NCI-H146 (cell line): ENCODE data around the gene MICAL2.
A peak's percentile ranks its signal among the peaks of the same experiment; 100 is the strongest.

ENCODE experiments used
- DNase-seq: peaks from one replicate; lab custom pipeline; 2025; lab: John Stamatoyannopoulos, UW

MICAL2 gene

DNA sequence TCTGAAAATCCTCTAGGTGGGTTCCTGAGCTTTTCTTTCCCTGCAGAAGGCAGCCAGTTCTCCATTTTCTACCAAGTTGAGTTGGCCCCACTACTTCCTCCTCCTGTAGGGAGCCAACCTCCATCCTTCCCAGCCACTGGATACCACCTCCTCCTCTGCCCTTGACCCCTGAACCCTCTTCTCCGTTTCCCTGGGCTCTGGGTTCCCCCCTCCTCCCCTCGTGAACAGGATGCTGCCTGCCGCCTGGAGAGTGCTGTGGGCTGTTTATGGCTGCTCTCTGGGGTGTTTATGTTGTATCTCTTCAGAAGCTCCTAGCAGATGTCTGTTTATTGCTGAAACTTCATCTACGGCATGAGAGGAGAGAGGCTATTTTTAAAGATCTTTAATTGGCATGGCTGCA lies 8.6 kb downstream of the MICAL2 start:
- peak; percentile 16 for DNase-seq

DNA sequence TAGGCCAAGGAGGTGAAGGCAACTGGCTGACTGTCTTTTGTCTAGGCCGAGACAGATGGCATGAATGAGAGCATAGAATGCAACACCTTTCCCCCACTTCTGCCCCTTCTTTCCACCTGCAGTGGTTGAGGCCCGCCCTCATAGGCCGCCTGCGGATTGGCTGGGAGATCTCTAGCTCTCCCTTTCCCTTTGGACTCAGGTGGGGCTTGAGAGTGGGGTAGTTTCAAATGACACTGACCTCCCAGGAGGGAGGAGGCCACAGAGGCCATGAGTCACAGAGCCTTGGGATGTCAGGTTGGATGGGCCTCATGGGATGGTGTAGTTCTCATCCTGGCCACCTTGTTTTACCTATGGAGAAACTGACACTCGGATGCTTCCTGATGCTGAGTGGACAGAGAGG lies 9.1 kb downstream of the MICAL2 start:
- DNase-seq, result peak; percentile 66

DNA sequence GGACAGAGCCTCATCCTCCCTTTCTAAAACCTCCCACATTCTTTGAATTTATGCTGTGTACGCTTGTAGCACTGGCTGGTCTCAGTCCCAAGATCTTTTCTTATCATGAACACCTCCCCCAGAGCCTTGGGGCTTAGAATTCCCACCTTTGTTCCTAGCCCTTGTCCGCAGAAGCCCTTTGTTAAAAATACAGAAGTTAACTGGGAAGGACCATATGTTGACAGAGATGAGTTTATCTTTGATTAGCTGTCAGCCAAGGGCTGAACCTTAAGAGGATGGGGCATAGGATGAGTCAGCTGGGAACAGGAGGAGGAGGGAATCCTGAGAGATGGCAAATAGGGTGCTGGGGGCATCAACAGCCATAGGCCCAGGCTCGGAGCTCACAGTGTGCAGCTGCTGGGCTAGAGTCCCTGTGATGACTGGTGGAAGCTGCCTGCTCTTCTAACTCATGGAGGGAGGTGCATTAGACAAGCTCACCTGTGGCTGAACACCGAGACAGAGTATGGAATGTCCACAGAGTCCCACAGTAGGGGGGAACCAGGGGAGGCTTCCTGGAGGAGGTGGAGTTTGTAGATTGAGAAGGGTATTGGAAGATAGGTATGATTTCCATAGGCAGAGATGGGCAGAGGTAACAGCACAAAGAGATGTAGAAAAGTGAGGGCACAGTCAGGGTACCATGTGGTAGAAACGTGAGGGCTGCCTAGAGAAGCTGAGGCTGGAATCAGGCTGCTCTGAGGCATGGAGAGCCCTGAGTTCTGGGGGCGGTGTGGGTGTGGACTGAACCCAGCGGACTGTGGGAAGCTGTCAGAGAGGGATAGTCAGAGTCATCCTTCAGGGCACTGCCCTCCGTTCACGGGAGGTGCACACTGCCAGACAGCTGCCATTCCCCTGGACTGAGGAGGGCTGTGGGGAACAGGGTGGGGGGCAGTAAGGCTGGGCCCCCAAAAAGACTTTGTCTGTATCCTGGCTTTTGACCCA lies 9.9 kb downstream of the MICAL2 start:
- peak; percentile 61 for DNase-seq

DNA sequence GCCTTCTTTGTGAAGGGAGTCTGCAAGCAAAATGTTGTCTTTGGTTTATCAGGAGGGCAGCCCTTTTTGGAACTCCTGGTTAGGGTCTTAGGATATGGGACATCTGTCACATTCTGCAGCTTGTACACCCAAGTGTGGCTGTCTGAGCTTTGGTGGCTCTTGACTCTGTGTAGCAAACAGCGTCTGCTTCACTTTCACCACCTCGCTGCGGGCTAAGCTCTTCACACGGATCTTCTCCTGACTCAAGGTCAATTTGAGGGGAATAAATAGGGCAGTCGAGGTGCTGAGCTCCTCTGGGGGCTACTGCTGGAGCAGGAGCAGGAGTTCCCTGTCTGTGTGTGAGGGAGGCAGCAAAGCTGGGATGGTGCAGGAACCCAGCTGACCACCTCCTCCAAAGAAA lies 10.6 kb downstream of the MICAL2 start:
- DNase-seq, result no peak

DNA sequence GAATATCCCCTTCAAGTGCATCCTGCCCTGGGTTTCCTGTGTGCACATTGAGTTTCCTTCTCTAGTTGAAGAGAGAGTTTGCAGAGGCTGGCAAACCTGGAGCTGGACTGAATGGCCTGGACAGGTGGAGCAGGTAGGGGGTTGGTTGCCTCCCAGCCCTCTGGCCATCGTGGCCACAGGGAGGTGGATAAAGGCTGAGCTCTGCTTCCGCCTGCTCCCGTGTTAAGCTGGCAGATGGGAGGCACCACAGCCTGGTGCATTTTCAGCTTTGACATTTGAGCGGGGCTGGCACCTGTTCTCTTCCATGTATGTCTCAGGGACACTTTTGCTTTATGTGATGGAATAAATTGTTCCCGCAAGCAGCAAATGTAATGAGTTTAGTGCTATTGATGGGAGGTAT lies 11.1 kb downstream of the MICAL2 start:
- peak; percentile 91 for DNase-seq

DNA sequence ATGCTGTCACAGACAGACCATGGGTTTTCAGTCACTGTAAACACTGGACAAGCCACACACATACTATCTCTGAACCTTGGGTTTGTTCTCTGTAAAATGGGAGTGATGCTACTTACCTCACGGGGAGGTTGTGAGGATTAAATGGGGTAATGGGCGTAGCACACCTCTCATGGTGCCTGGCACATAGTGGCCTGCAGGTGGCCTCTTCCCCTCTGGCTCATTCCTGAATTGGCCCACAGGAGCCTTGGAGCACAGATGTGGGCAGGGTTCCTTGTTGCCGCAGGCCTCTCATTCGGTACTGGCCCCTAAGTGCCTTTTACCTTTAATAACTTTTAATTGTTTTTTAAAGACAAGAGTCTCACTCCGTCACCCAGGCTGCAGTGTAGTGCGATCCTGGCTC lies 11.7 kb downstream of the MICAL2 start:
- DNase-seq, result peak; percentile 39

DNA sequence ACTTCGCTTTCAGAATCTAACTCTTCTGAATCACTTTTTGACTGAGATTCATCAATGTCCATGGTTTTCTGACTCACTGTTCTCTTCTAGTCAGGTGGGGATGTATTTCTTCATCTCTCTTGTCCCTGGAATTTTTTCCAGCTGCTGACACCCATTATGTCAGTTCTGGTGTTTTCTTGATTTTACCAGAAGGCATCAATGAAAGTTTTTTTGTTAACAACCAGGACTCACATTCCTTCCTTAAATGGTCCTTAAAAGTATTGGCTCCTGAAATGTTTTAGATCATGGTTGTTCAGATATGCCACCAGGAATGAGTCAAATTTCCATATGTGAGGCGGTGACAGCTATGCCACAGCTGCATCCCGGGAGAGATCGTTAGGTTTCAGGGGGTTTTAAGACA lies 12.9 kb downstream of the MICAL2 start:
- no peak for DNase-seq

DNA sequence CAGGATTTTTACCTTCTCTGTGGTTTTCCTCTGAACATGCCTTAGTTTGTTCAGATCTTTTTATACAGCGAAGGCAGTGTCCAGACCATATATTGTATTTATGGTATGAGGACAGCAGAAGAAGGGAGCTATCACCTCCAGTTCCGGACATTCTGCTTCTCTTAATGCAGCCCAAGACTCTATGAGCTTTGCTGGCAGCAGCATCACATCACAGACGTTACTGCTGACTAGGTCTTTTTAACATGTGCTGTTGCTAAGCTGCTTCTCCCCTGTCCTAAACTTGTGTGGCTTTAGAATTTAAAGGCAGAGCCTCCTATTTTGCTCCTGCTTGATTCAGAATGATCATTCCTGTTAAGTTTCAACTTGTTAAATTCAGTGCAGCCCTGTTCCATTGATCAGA lies 13.4 kb downstream of the MICAL2 start:
- no peak for DNase-seq

DNA sequence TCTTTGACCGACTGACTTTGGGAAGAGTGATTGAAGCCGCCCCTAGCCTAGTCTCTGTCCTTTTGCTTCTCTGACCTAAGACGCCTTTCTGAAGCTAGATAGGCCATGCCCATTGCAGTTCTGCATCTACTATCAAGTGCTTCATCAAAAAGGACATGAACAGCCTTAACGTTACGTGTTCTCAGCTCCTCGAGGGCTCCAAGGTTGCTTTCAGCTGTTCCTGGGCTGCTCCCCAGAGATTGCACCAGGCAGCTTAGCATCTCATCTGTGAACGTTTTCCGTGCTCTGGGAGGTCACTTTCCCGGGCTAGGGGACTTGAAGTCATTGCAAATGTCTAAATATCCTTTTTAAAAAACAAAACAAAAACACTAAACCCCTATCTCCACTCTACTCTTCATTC lies 13.9 kb downstream of the MICAL2 start:
- DNase-seq, result no peak

DNA sequence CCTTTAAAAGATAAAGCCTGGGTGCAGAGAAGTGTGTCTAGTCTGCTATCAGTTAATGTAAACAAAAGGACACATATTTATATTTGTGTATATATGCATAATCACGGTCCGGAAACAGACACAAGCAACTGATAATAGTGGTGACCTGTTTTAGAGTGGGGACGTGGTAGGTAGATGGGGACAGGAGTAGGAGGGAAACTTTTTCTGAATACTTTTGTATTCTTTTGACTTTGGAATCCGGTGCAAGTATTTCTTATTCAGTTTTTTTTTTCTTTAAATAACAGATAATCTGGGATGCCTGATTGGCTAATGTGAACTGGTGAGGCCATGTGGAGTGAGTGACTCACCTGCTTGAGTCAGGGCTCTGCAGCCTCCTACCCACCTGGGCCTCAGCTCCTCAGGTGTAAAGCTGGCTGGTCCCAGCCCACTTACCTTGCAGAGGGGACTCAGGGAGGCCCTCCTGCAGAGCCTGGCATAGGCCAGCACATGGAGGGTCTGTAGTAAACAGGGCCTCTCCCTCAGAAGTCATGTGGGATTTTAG lies 15.3 kb downstream of the MICAL2 start:
- no peak for DNase-seq

DNA sequence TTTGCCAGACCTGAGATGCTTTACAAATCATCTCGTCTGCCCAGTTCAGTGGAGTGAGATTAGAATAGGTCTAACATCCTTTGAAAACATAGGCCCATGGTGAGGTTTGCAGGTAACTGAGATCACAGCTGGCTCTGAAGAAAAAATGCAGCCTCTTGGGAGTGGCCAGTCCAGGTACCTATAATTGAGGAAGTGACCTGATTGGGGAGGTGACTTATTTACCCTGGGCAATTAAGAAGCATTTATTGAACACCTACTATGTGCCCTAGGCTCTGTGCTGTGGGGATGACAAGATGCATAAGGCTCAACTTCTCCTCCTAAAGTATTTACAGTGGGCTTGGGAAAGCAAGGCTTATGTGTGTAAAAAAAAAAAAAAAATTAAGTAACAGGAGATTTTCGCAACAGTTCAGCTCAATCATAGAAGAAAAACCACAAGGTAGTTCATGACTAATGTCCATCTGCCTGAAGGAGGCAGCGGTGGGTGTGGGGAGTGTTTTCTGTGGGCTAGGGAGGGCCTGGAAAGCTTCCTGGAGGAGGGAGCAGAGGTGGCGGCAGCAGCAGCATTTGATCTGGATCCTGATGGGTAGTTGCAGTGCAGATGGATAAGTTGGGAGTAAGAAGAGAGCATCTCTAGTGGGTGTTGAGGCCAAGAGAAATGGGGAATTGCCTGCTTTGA lies 16.1 kb downstream of the MICAL2 start:
- DNase-seq, result no peak

DNA sequence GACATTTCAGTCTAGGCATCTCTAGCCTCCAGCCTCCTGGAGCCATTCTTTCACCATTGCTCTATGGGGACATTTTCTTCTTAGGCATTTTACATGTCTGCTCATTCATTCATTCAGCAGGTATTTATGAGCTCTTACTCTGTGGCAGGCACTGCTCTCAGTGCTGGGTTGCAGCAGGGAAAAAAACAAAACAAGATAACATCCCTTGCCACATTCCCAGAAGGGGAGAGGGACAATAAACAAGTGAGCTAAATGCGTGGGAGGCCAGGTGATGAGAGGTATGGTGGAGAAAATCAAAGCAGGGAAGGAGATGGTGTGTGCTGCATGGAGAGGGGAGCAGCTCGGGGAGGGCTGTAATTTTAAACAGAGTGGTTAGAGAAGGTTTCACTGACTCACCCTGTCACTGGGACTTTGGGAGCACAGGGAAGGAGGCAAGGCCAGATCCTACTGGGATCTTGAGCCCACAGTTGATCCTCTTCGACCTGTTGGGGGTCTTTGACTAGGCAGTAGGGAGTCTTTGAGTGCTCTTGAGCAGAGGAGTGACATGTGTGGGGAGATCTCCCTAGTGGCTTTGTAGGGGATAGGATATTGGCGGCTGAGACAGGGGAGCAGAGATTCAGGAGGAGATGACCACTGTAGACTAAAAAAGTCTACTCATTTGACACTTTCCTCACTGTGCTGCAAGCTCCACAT lies 17.0 kb downstream of the MICAL2 start:
- DNase-seq, result no peak

DNA sequence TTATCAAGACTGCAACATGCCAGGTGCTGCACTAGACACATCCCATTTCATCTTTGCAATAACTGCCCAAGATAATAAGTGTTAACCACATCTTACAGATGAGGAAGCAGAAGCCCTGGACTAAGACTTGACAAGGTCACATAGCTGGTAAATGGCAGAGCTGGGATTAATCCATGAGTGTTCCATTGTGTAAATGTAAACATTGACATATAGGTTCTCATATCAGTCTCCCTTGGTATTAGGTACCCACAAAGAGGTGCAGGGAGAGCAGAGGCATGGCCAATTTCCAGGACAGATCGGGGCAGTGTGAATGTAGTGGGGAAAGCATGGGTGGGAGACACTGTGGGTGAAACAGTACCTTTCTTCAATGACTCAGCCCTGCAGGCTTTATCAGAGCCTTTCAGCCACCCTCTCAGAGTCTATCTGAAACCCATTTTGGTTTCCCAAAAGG lies 17.9 kb downstream of the MICAL2 start:
- DNase-seq, result no peak

DNA sequence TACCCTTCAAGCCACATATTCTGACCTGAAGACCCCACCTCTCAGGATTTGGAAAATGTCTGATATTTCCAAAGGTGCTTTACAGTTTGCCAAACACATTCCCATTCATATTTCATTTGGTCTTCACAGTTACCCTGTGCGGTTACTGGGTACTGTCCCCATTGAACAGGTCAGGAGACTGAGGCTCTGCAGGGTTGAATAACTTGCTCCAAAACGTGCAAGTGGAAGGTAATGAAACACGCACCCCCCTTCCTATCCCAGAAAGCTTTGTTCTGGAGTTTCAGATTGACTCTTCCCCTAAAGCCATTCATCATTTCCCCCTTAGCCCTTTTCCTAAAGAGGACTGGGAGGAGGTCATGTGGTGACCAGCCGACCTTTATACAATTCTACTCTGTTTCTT lies 18.8 kb downstream of the MICAL2 start:
- no peak for DNase-seq

DNA sequence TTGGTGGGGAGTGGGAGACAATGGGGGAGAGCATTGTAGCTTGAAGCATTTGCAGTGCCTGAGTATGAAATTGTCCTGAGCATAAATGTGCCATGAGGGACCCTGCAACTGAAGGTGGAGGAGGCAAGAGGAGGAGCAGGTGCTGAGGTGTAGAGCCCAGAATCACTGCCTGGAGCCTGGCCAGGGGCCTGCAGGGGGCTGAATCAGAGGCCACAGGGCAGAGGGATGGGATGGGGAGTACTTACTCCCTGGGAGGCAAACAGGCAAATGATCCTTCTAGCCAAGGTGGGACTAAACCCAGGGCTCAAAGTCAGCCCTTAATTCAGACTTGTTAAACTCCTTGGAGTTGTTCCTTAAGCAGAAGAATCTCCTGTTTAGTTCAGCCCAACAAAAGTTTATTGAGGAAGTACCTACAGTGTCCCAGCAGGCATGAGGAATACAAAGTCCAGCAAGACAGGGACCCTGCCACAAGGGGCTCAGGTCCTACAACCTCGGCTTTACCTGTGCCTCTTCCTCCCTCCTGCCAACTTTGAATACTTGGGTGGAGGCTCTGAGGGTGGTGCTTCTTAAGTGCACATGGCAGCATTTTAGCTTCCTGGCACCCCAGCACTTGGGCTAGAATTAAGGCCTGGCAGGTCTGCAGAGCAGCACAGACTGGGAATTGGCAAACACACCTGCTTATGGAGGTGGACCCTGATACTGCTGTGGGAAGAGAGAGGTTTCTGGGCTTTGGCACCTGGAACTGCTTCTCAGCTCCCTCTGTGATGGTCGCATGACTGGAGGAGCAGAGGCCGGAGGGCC lies 20.0 kb downstream of the MICAL2 start:
- no peak for DNase-seq

DNA sequence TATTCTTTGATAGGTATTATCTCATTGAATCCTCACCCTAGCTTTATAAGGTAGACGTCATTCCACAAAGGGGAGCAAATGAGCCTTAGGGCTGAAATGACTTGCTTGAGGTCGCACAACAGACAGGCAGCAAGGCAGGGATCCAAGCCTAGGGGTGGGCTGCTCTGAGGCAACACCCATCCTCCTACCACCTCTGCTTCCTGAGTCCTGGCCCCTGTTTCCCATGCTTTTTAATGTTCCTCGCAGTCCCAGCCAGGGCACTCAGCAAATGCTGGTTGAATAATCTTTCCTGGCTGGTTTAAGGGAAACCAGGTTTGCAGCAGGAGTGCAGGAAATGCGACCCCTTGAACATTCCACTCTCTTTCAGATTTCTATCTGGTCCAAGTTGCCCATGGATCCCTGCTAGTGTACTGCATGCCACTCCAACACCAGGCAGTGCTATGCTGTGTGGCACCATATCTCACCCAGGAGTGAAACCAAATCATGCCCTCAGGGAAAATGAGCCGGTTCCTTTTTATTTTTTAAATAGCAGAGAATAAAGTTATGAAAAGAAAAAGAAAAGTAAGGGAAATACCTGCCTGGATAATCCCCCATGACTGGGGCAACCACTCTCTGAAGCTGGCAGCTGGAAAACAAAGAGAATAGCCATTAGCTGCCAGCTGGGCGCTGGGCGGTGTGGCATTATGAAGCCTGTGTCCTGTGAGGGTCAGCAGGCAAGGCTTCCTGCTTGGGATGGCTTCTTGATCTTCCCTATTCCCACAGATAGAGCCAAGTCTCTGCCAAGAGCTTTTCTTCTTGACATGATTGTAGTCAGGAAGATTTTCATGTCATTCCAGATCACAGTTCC lies 21.8 kb downstream of the MICAL2 start:
- DNase-seq, result no peak

DNA sequence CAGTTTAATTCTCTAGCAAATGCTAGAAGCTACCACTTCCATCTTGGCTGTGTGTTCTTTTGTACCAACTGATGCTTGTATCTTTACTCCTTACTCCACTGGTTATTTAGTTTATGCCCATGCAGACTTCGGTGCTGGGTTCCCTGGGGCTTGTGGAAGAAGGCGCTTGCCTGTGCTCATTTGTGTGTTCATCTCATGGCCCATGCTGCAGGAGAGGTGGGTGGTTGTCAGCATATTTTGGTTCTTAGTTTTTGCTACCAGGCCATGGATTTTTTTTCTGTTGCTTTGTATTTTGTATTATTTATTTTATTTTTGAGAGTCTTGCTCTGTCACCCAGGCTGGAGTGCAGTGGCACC lies 22.4 kb downstream of the MICAL2 start:
- DNase-seq, result no peak

DNA sequence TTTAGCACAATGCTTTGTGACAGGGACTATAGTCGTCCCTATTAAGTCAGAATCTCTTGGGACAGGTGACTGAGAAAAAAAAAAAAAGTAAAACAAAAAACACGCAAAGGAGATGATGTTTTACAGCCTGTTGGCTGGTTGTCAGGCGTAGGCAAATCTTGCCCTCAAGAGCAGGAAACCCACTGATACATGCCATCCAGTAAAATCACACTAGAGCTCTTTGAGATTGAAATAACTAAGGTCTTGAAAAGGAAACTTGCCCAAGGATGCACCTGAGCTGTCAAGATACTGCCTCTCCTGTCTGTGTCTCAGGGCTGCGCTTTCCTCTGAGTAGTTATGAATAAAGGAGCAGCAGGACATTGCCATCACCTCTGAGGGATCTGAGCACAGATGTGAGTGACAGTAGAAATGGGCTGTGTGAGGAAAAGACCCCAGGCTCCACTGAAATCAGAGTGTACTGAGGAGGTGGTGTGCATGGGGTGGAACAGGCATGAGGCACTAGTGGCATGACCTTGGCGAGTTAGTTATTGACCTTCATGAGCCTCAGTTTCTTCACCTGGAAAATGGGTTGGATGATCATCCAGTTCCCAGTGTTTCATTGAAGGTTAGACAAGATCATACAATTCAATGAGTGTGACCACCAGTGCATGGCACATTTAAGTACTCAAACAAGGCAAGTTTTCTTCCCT lies 23.3 kb downstream of the MICAL2 start:
- DNase-seq, result no peak

DNA sequence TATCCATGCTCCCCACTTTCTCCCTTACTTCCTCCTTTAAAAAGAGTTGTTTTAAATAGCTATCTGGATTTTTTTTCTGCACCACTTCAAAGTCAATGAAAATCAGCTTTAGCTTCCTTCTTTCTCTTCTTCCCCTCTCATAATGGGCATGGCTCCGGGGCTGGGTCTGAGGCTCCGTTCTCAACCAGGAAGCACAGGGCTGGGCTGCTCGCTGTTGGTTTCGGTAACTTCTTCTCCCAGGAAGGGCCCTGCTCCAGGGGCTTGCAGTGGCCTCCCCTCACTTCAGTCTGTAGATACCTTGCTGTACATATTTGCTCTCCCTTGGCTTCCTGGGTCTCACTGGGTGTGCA lies 23.8 kb downstream of the MICAL2 start:
- DNase-seq, result no peak

DNA sequence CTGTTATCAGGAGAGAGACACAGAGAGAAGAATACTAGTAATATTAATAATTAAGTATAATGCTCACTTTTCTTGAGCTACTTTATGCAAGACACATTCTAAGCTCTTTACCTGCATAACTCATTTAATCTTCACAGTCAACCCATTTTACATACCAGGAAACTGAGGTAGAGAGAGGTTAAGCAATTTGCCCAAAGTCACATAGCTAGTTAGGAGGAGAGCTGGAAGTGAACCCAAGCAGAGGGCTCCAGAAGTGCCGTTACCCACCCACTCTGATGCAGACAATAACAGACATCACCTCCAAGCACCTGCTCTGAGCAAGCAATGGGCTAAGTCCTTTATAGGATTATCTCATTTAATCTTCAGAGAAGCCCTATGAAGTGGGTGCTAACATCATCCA lies 24.8 kb downstream of the MICAL2 start:
- no peak for DNase-seq
